Loucy (cell line): ENCODE results near the gene ST8SIA3.

Experiments used
- CTCF ChIP-seq: fragments of 200-600 bp; sonication (generic); conservative IDR thresholded peaks from 2 replicates; pipeline ENCODE4 v1.5.1; 2014; ENCODE audit warnings: mild to moderate bottlenecking, antibody characterized with exemption, low read length
- EZH2phosphoT487 ChIP-seq: fragments of 200-600 bp; IDR thresholded peaks from 2 replicates; pipeline ENCODE4 v1.6.1; 2018; ENCODE audit warnings: antibody characterized with exemption, mild to moderate bottlenecking, moderate library complexity, borderline replicate concordance

- TF ChIP-seq CTCF (no peak), EZH2phosphoT487 (no peak)
Observed at GRCh38 chr18:57311472-57311871, 40.9 kb upstream of the ST8SIA3 start.
